SK-N-SH treated with all-trans-retinoic acid at 6 μM for 48 hours (cell line): ENCODE results near the gene NR2F2.

Experiments used
- TCF4 ChIP-seq: fragments of 250-450 bp; sonication (Bioruptor Pico); IDR thresholded peaks from 2 replicates; pipeline ENCODE4 v1.8.0; 2021; ENCODE audit warnings: mild to moderate bottlenecking, moderate library complexity, borderline replicate concordance
- TOX ChIP-seq: fragments of 250-450 bp; sonication (Bioruptor Pico); IDR thresholded peaks from 2 replicates; pipeline ENCODE4 v1.8.0; 2021; ENCODE audit warnings: mild to moderate bottlenecking, moderate library complexity, borderline replicate concordance
- ZFP3 ChIP-seq: fragments of 250-450 bp; sonication (Bioruptor Pico); IDR thresholded peaks from 2 replicates; pipeline ENCODE4 v1.5.0; 2020; ENCODE audit warnings: mild to moderate bottlenecking, moderate library complexity
- ZFP30 ChIP-seq: fragments of 450-650 bp; formaldehyde crosslinking; IDR thresholded peaks from 2 replicates; pipeline ENCODE4 v1.5.0; 2022; ENCODE audit warnings: mild to moderate bottlenecking, moderate library complexity
- ZNF565 ChIP-seq: fragments of 450-650 bp; formaldehyde crosslinking; conservative IDR thresholded peaks from 2 replicates; pipeline ENCODE4 v1.5.0; 2020; ENCODE audit warnings: low read depth, mild to moderate bottlenecking, moderate library complexity
- TF ChIP-seq, protein P1 (sequence below): fragments of 250-450 bp; sonication (Bioruptor Pico); IDR thresholded peaks from 2 replicates; pipeline ENCODE4 v1.8.0; 2020; ENCODE audit warnings: mild to moderate bottlenecking, moderate library complexity, borderline replicate concordance
- TF ChIP-seq, protein P2 (sequence below): fragments of 250-450 bp; sonication (Bioruptor Pico); IDR thresholded peaks from 2 replicates; pipeline ENCODE4 v1.5.0; 2020; ENCODE audit warnings: mild to moderate bottlenecking, moderate library complexity
- TF ChIP-seq, protein P3 (sequence below): fragments of 250-450 bp; sonication (Bioruptor Pico); IDR thresholded peaks from 2 replicates; pipeline ENCODE4 v1.8.0; 2021; ENCODE audit warnings: low read depth, mild to moderate bottlenecking, moderate library complexity, borderline replicate concordance

DNA sequence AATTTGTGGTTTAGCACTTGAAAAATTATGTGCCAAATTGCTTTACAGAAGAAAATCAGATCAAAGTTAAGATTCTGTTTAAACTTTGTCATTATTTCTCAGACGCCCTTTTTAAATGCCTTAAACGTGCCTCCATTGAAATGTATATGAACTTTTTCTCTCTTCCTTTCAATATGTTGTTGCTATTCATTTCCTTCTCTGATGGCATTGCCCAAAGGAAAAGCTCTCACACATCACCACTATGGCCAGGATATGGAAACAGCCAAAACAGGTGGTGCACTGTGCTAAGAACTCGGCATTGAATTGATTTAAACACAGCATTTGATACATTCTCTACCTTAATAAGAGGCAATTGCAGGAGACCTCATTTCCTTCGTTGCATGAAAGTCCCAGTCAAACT lies 35.7 kb upstream of the NR2F2 start:
- TF ChIP-seq ZFP3 (CRISPR knock-in tag): no peak
- TF ChIP-seq, protein P1, sequence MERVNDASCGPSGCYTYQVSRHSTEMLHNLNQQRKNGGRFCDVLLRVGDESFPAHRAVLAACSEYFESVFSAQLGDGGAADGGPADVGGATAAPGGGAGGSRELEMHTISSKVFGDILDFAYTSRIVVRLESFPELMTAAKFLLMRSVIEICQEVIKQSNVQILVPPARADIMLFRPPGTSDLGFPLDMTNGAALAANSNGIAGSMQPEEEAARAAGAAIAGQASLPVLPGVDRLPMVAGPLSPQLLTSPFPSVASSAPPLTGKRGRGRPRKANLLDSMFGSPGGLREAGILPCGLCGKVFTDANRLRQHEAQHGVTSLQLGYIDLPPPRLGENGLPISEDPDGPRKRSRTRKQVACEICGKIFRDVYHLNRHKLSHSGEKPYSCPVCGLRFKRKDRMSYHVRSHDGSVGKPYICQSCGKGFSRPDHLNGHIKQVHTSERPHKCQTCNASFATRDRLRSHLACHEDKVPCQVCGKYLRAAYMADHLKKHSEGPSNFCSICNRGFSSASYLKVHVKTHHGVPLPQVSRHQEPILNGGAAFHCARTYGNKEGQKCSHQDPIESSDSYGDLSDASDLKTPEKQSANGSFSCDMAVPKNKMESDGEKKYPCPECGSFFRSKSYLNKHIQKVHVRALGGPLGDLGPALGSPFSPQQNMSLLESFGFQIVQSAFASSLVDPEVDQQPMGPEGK (CRISPR knock-in tag): no peak
- TF ChIP-seq, protein P2, sequence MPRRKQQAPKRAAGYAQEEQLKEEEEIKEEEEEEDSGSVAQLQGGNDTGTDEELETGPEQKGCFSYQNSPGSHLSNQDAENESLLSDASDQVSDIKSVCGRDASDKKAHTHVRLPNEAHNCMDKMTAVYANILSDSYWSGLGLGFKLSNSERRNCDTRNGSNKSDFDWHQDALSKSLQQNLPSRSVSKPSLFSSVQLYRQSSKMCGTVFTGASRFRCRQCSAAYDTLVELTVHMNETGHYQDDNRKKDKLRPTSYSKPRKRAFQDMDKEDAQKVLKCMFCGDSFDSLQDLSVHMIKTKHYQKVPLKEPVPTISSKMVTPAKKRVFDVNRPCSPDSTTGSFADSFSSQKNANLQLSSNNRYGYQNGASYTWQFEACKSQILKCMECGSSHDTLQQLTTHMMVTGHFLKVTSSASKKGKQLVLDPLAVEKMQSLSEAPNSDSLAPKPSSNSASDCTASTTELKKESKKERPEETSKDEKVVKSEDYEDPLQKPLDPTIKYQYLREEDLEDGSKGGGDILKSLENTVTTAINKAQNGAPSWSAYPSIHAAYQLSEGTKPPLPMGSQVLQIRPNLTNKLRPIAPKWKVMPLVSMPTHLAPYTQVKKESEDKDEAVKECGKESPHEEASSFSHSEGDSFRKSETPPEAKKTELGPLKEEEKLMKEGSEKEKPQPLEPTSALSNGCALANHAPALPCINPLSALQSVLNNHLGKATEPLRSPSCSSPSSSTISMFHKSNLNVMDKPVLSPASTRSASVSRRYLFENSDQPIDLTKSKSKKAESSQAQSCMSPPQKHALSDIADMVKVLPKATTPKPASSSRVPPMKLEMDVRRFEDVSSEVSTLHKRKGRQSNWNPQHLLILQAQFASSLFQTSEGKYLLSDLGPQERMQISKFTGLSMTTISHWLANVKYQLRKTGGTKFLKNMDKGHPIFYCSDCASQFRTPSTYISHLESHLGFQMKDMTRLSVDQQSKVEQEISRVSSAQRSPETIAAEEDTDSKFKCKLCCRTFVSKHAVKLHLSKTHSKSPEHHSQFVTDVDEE: no peak
- TF ChIP-seq ZNF565 (CRISPR knock-in tag): no peak
- TF ChIP-seq TOX (CRISPR knock-in tag): no peak
- no peak for TF ChIP-seq ZFP30
- TF ChIP-seq, protein P3, sequence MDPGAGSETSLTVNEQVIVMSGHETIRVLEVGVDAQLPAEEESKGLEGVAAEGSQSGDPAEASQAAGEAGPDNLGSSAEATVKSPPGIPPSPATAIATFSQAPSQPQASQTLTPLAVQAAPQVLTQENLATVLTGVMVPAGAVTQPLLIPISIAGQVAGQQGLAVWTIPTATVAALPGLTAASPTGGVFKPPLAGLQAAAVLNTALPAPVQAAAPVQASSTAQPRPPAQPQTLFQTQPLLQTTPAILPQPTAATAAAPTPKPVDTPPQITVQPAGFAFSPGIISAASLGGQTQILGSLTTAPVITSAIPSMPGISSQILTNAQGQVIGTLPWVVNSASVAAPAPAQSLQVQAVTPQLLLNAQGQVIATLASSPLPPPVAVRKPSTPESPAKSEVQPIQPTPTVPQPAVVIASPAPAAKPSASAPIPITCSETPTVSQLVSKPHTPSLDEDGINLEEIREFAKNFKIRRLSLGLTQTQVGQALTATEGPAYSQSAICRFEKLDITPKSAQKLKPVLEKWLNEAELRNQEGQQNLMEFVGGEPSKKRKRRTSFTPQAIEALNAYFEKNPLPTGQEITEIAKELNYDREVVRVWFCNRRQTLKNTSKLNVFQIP (CRISPR knock-in tag): no peak
- TF ChIP-seq TCF4 (CRISPR knock-in tag): no peak
